SU-DHL-6 (cell line): ENCODE data around the gene PLEKHJ1.

Experiments
- H2AFZ ChIP-seq: fragments of 200-600 bp; sonication (generic); 2 replicates; pipeline ENCODE4 v1.6.1; 2014; ENCODE audit warnings: low read depth, mild to moderate bottlenecking, moderate library complexity, mixed read lengths, antibody characterized with exemption, low read length; ENCODE audit not compliant: severe bottlenecking
- H3F3A ChIP-seq: fragments of 200-600 bp; shearing (Covaris generic); 2 replicates; pipeline ENCODE4 v1.6.0; 2016; ENCODE audit warnings: antibody characterized with exemption, mild to moderate bottlenecking; ENCODE audit not compliant: insufficient read depth
- H3K27ac ChIP-seq: fragments of 200-600 bp; sonication (generic); 2 replicates; pipeline ENCODE4 v1.5.1; 2016; ENCODE audit warnings: low read depth, mild to moderate bottlenecking, low read length, moderate library complexity, mixed read lengths
- H3K27me3 ChIP-seq: fragments of 200-600 bp; sonication (generic), shearing (Covaris generic); 2 replicates; pipeline ENCODE4 v1.6.0; 2014; ENCODE audit warnings: mild to moderate bottlenecking, low read length
- H3K36me3 ChIP-seq: fragments of 200-600 bp; sonication (generic); 2 replicates; pipeline ENCODE4 v1.6.1; 2014; ENCODE audit warnings: mild to moderate bottlenecking, low read length, mixed read lengths
- H3K4me2 ChIP-seq: fragments of 300-600, 200-600 bp; shearing (Covaris generic), sonication (generic); 2 replicates; pipeline ENCODE4 v1.6.0; 2014; ENCODE audit warnings: low read length, low read depth, mild to moderate bottlenecking; ENCODE audit not compliant: poor library complexity, severe bottlenecking
- H3K4me3 ChIP-seq: fragments of 200-600 bp; sonication (generic); 2 replicates; pipeline ENCODE4 v1.5.1; 2014; ENCODE audit warnings: antibody characterized with exemption, low read length, mild to moderate bottlenecking, mixed read lengths; ENCODE audit not compliant: insufficient read depth, poor library complexity, severe bottlenecking
- H3K79me2 ChIP-seq: fragments of 200-600 bp; sonication (generic); 2 replicates; pipeline ENCODE4 v1.6.1; 2014; ENCODE audit warnings: mild to moderate bottlenecking, low read length, moderate library complexity; ENCODE audit not compliant: insufficient read depth
- H3K9ac ChIP-seq: fragments of 200-600 bp; sonication (generic); 2 replicates; pipeline ENCODE4 v1.7.0; 2014; ENCODE audit warnings: mild to moderate bottlenecking, low read length
- H3K9me2 ChIP-seq: fragments of 200-600 bp; sonication (generic); replicated peaks from 2 replicates; pipeline ENCODE4 v1.6.1; 2014; ENCODE audit warnings: low read length; ENCODE audit not compliant: insufficient read depth
- H3K9me3 ChIP-seq: fragments of 200-600 bp; sonication (generic); 2 replicates; pipeline ENCODE4 v1.6.1; 2014; ENCODE audit warnings: low read length, mixed read lengths; ENCODE audit not compliant: insufficient read depth
- H4K20me1 ChIP-seq: fragments of 200-600 bp; sonication (generic); 2 replicates; pipeline ENCODE4 v1.6.1; 2014; ENCODE audit warnings: low read depth, mild to moderate bottlenecking, antibody characterized with exemption, low read length, moderate library complexity, mixed read lengths
- EZH2phosphoT487 ChIP-seq: fragments of 200-600 bp; sonication (generic), shearing (Covaris generic); conservative IDR thresholded peaks from 2 replicates; pipeline ENCODE4 v1.6.1; 2018; ENCODE audit warnings: mild to moderate bottlenecking, antibody characterized with exemption, low read length, moderate library complexity, mixed read lengths
- TF ChIP-seq, protein P1 (sequence below): fragments of 200-600 bp; sonication (generic); IDR thresholded peaks from one replicate; pipeline ENCODE4 v1.5.1; 2017; ENCODE audit warnings: antibody characterized with exemption, mild to moderate bottlenecking, low read length, moderate library complexity; ENCODE audit not compliant: insufficient read depth, poor library complexity, severe bottlenecking

Gene PLEKHJ1, protein sequence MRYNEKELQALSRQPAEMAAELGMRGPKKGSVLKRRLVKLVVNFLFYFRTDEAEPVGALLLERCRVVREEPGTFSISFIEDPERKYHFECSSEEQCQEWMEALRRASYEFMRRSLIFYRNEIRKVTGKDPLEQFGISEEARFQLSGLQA

DNA sequence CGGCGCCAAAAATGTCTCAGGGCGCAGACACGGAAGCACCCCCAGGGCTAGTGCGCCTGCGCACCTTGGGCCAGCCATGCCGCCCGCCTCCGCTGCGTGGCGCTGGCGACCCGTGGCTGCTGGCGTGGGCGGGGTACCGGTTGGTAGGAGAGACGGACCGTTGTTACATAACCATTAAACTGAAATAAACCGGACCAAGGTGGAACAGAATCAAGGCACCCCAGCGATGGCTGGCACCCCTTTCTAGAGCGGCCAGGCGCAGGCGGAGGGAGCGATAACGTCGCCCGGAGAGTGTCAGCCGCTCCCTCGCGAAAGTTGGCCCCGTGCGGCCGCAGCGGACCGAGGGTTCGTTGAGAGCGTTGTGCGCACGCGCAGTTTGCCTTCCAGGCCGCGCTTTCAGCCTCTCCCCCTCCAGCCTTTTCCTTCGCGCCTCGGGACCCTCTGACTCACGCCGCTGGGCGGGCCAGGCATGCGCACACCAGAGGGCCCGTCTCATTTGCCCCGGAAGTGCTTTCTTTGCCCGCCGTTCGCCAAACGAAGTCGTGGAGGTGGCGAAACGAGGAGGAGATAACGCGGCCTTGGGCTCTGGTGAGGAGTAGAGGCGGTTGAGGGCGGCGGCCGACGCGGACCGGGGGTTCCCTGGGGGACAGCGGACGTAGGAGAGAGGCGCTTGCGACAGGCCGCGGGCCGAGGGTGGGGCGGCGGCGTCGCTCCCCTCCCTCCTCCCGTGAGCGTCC is at the start of gene PLEKHJ1, which contains the start of gene SF3A2:
PLEKHJ1 (minus strand) TSS at position 16 of the 737 bp plus-strand sequence. CDS start 81 bp downstream, outside the sequence.
SF3A2 (plus strand) TSS at position 511 of the 737 bp plus-strand sequence. CDS start 6,595 bp downstream, outside the sequence.
- Histone ChIP-seq H3K36me3 (no peaks in the 10 kb centered on the region), H3K9me2 (no peaks in the 10 kb centered on the region), H3K9me3 (no peaks in the 10 kb centered on the region), H3K9ac (peak within 1 kb of the TSS; percentile 95), H3K27me3 (no peaks in the 10 kb centered on the region), H4K20me1 (peaks cover 8% of the 10 kb centered on the region; the same call in 1 of the 2 replicates), H3K27ac (peak within 1 kb of the TSS; percentile 81), H3K4me2 (peak within 1 kb of the TSS; percentile 97), H3F3A (peaks cover 17% of the 10 kb centered on the region; the same call in 1 of the 2 replicates), H3K79me2 (peaks cover 72% of the 10 kb centered on the region), H2AFZ (peak within 1 kb of the TSS; percentile 22), H3K4me3 (peak within 1 kb of the TSS; percentile 90)
- TF ChIP-seq, protein P1, sequence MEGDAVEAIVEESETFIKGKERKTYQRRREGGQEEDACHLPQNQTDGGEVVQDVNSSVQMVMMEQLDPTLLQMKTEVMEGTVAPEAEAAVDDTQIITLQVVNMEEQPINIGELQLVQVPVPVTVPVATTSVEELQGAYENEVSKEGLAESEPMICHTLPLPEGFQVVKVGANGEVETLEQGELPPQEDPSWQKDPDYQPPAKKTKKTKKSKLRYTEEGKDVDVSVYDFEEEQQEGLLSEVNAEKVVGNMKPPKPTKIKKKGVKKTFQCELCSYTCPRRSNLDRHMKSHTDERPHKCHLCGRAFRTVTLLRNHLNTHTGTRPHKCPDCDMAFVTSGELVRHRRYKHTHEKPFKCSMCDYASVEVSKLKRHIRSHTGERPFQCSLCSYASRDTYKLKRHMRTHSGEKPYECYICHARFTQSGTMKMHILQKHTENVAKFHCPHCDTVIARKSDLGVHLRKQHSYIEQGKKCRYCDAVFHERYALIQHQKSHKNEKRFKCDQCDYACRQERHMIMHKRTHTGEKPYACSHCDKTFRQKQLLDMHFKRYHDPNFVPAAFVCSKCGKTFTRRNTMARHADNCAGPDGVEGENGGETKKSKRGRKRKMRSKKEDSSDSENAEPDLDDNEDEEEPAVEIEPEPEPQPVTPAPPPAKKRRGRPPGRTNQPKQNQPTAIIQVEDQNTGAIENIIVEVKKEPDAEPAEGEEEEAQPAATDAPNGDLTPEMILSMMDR, result peak; percentile 97
- TF ChIP-seq EZH2phosphoT487, result no peak

DNA sequence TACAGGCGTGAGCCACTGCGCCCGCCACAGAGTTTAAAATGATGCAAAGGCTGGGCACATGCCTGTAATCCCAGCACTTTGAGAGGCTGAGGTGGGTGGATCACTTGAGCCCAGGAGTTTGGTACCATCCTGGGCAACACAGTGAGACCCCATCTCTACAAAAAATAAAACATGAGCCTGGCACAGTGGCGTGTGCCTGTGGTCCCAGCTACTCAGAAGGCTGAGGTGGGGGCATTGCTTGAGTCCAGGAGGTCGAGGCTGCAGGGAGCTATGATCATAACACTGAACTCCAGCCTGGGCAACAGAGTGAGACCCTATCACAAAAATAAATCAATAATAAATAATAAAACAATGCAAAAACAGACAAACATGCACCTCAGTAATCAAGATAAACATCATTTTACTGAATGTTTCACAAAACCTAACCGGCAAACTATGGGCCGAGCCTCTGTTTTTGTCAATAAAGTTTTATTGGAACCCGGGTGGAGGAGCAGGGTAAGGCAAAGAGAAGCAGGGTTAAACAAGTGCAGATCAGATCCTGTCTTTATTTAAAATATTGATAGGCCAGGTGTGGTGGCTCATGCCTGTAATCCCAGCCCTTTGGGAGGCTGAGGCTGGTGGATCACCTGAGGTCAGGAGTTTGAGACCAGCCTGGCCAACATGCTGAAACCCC is 47.8 kb upstream of the PLEKHJ1 start:
- TF ChIP-seq, protein P1, result no peak
- TF ChIP-seq EZH2phosphoT487, result no peak
- Histone ChIP-seq H3K27me3 (no peaks in the 10 kb centered on the region), H3K79me2 (no peaks in the 10 kb centered on the region), H3F3A (0 out of 2 replicates have a peak, but pooled peaks cover 3% of the 10 kb centered on the region), H3K4me3 (no peak overlapping the region), H3K9me2 (no peaks in the 10 kb centered on the region), H3K9me3 (no peaks in the 10 kb centered on the region), H3K9ac (no peak overlapping the region), H3K36me3 (no peaks in the 10 kb centered on the region), H3K27ac (no peak overlapping the region), H3K4me2 (no peak overlapping the region), H2AFZ (no peak overlapping the region), H4K20me1 (no peaks in the 10 kb centered on the region)

DNA sequence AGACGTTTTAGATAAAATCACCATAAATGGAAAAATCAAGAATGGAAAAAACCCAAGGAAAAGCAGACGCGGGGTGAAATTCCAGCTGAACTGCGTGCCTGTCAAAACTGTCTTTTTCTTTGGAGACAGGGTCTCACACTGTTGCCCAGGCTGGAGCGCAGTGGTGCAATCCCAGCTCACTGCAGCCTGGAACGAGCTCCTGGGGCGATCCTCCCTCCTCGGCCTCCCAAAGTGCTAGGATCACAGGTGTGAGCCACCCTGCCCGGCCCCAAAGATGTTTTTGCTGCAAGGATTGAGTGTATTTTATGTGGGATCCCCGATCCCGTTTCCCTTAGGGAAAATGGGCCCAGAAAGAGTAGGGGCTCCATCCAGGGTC is 46.7 kb upstream of the PLEKHJ1 start:
- Histone ChIP-seq H3K9ac (no peak overlapping the region), H3K4me3 (no peak overlapping the region), H4K20me1 (no peaks in the 10 kb centered on the region), H2AFZ (no peak overlapping the region), H3K27me3 (no peaks in the 10 kb centered on the region), H3K27ac (no peak overlapping the region), H3K9me3 (no peaks in the 10 kb centered on the region), H3K79me2 (no peaks in the 10 kb centered on the region), H3F3A (0 out of 2 replicates have a peak, but pooled peaks cover 3% of the 10 kb centered on the region), H3K36me3 (no peaks in the 10 kb centered on the region), H3K4me2 (no peak overlapping the region), H3K9me2 (no peaks in the 10 kb centered on the region)
- TF ChIP-seq, protein P1, result no peak
- no peak for TF ChIP-seq EZH2phosphoT487
